Measurements from ENCODE around the gene SLC43A2. TPM values are rescaled to one million over a fixed set of nuclear protein-coding genes. Genes with fewer than 3 reads are reported as not detected.

Gene SLC43A2
- total and polyA plus RNA-seq, 2 of the 13 experiments (the other 11 are each of a cell fraction or from before 2014, with no cell fraction given), result 7.3 to 20.0 TPM

- TF ChIP-seq NR1H2 (CRISPR knock-in tag; IDR thresholded peaks at IDR 0.05; ENCODE audit: borderline replicate concordance, low read depth) (0 out of 2 replicates have a peak, but pooled peaks have one; percentile 13), MXD1 (CRISPR knock-in tag; IDR thresholded peaks at IDR 0.05) (no peak), ZNF670 (CRISPR knock-in tag; IDR thresholded peaks at IDR 0.05; ENCODE audit: borderline replicate concordance) (no peak), AKAP8 (CRISPR knock-in tag; IDR thresholded peaks at IDR 0.05) (peak; percentile 35; the same call in 1 of the 2 replicates), CENPBD1 (CRISPR knock-in tag; IDR thresholded peaks at IDR 0.05; ENCODE audit: borderline replicate concordance, low read depth) (no peak), DRAP1 (CRISPR knock-in tag; IDR thresholded peaks at IDR 0.05) (peak; percentile 73), ZUFSP (CRISPR knock-in tag; IDR thresholded peaks at IDR 0.05; ENCODE audit: borderline replicate concordance) (no peak), HDAC2 (CRISPR knock-in tag; IDR thresholded peaks at IDR 0.05) (peak; percentile 22; the same call in 1 of the 2 replicates), IKZF4 (CRISPR knock-in tag; IDR thresholded peaks at IDR 0.05; ENCODE audit: borderline replicate concordance, low read depth, not compliant biosample characterization) (no peak), ZBTB40 (IDR thresholded peaks at IDR 0.05) (no peak), ZBTB40 (CRISPR knock-in tag; IDR thresholded peaks at IDR 0.05) (no peak), RAD51 (IDR thresholded peaks at IDR 0.05; ENCODE audit: borderline replicate concordance) (no peak), SAP130 (CRISPR knock-in tag; IDR thresholded peaks at IDR 0.05; ENCODE audit: low read depth) (peak; percentile 95), CREB3 (CRISPR knock-in tag; IDR thresholded peaks at IDR 0.05) (no peak), ZNF24 (IDR thresholded peaks at IDR 0.05) (no peak), CCAR2 (optimal IDR thresholded peaks at IDR 0.05; ENCODE audit: low read depth, low read length) (no peak)
These were observed 21.3 kb upstream of the SLC43A2 start, which contains the start of gene RILP (continued) for GRCh38 chr17:1649844-1650501.

Measured in HepG2 (cell line).